CD4-positive, alpha-beta T cell (primary cell): ENCODE results near the gene LBH. TPM values are rescaled to one million over a fixed set of nuclear protein-coding genes. Genes with fewer than 3 reads are reported as not detected.

Experiments used
- ATAC-seq: fragments of 200-7000 bp; cut with Tn5 transposase; one replicate; pipeline ENCODE4 v1.10.0; 2022; ENCODE audit warnings: mild to moderate bottlenecking; ENCODE audit not compliant: poor library complexity
- CTCF ChIA-PET: fragments of 350-600 bp; sonication (Branson Sonifier 250); formaldehyde crosslinking; loops from one replicate; lab custom pipeline; 2021; ENCODE audit warnings: antibody characterized with exemption, inconsistent platforms; lab: Charles Lee
- POLR2A ChIA-PET: fragments of 350-600 bp; sonication (Branson Sonifier 250); formaldehyde crosslinking; loops from one replicate; lab custom pipeline; 2021; ENCODE audit warnings: antibody characterized with exemption, inconsistent platforms; lab: Charles Lee
- DNase-seq, 14 experiments: peaks; one replicate each; pipeline ENCODE4 v3.0.0-alpha.2; 2013 to 2020; ENCODE audit warnings: mixed read lengths in 2 of 14
- H3K27ac ChIP-seq, 2 donors: one replicate each; pipeline versions ENCODE4 v1.5.1 to v1.7.0; 2013; ENCODE audit warnings: low read length in 2 of 2, low read depth in 1 of 2, mild to moderate bottlenecking in 1 of 2
- H3K27me3 ChIP-seq, 2 experiments: 1 replicate in 1 of 2; 2 replicates in 1 of 2; pipeline versions ENCODE4 v1.6.1 to v1.7.0; 2013; ENCODE audit warnings: low read length in 2 of 2, control low read depth in 1 of 2, mild to moderate bottlenecking in 1 of 2, moderate library complexity in 1 of 2; ENCODE audit not compliant: insufficient read depth in 2 of 2, control insufficient read depth in 1 of 2
- H3K36me3 ChIP-seq: one replicate; pipeline ENCODE4 v1.6.1; 2013; ENCODE audit warnings: low read length, control low read depth; ENCODE audit not compliant: insufficient read depth
- H3K4me1 ChIP-seq: one replicate; pipeline ENCODE4 v1.6.1; 2013; ENCODE audit warnings: low read length, control low read depth; ENCODE audit not compliant: insufficient read depth
- H3K4me3 ChIP-seq: one replicate; pipeline ENCODE4 v1.5.1; 2013; ENCODE audit warnings: mild to moderate bottlenecking, low read length, moderate library complexity
- H3K9me3 ChIP-seq, 2 experiments: 1 replicate in 1 of 2; 2 replicates in 1 of 2; pipeline versions ENCODE4 v1.6.1 to v1.7.0; 2013; ENCODE audit warnings: low read length in 2 of 2, mild to moderate bottlenecking in 2 of 2, control low read depth in 1 of 2, moderate library complexity in 1 of 2; ENCODE audit not compliant: control insufficient read depth in 1 of 2, insufficient read depth in 1 of 2
- H3K27ac Mint-ChIP-seq: one replicate; pipeline ENCODE4 v1.8.0; 2020; ENCODE audit warnings: mixed read lengths
- H3K27me3 Mint-ChIP-seq: one replicate; pipeline ENCODE4 v1.8.0; 2021; ENCODE audit warnings: mixed read lengths
- H3K36me3 Mint-ChIP-seq: one replicate; pipeline ENCODE4 v1.8.0; 2021; ENCODE audit warnings: low read depth, mixed read lengths
- H3K4me1 Mint-ChIP-seq: one replicate; pipeline ENCODE4 v1.8.0; 2021; ENCODE audit warnings: low read depth, mixed read lengths
- H3K4me3 Mint-ChIP-seq: one replicate; pipeline ENCODE4 v1.8.0; 2020; ENCODE audit warnings: mild to moderate bottlenecking, mixed read lengths
- H3K9me3 Mint-ChIP-seq: one replicate; pipeline ENCODE4 v1.8.0; 2020; ENCODE audit warnings: mixed read lengths
- intact Hi-C, 2 experiments: fragments of 100-400 bp; cut with DNase I in 1 of 2; cut with micrococcal nuclease in 1 of 2; formaldehyde crosslinking; loops; one replicate each; pipeline versions ENCODE4 v1.15.1 to v1.9.0; 2023 to 2025; cut with DNase I, micrococcal nuclease
- total RNA-seq, 174 experiments: library from RNA in 2 of 174; stranded (reverse) in 2 of 174; gene quantifications; one replicate each; pipeline ENCODE4 v1.2.3 and lab custom pipeline; 2021 to 2026
- TF ChIP-seq, protein P1 (sequence below): fragments of 200-600 bp; IDR thresholded peaks from one replicate; pipeline ENCODE4 v1.8.0; 2022; ENCODE audit warnings: antibody characterized with exemption, mild to moderate bottlenecking

Gene LBH
- total RNA-seq, 2 experiments from 2014 or later, result 131 to 135 TPM

DNA sequence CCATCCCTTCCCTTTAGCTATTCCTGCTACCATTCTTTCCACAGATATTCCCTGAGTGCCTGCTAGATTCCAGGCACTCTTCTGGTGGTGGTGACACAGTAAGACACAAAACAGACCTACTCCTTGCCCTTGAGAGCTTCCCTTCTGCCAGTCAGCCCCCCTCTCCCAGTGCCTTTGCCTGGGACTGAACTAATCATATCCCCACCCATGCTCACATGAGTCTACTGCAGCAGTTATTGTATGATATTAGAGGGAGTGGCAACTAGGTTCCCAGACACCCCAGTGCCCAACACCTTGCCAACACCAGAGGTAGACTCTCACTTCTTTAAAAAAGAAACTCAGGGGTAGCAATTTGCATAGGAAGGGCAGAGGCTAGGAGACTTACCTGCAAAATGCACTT is 7.2 kb upstream of the LBH start:
- peaks cover 75% of the 10 kb centered on the region for H3K4me1 Mint-ChIP-seq
- ATAC-seq, result no peak
- DNase-seq, result no peak
- no peaks in the 10 kb centered on the region for H3K27me3 Mint-ChIP-seq
- TF ChIP-seq, protein P1, sequence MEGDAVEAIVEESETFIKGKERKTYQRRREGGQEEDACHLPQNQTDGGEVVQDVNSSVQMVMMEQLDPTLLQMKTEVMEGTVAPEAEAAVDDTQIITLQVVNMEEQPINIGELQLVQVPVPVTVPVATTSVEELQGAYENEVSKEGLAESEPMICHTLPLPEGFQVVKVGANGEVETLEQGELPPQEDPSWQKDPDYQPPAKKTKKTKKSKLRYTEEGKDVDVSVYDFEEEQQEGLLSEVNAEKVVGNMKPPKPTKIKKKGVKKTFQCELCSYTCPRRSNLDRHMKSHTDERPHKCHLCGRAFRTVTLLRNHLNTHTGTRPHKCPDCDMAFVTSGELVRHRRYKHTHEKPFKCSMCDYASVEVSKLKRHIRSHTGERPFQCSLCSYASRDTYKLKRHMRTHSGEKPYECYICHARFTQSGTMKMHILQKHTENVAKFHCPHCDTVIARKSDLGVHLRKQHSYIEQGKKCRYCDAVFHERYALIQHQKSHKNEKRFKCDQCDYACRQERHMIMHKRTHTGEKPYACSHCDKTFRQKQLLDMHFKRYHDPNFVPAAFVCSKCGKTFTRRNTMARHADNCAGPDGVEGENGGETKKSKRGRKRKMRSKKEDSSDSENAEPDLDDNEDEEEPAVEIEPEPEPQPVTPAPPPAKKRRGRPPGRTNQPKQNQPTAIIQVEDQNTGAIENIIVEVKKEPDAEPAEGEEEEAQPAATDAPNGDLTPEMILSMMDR, result no peak
- peak overlapping the region; percentile 82 for H3K4me3 Mint-ChIP-seq
- H3K4me1 ChIP-seq, result peaks cover 65% of the 10 kb centered on the region
- no peak overlapping the region for H3K4me3 ChIP-seq
- H3K27ac ChIP-seq, result peak overlapping the region; percentile 70 to 94
- no peaks in the 10 kb centered on the region for H3K9me3 Mint-ChIP-seq
- H3K27ac Mint-ChIP-seq, result peak overlapping the region; percentile 99
- no peaks in the 10 kb centered on the region for H3K36me3 ChIP-seq
- CTCF ChIA-PET, result interaction anchor here (1.2 kb wide), 1 partner anchor 16 kb away, joined by 4 read pairs; no protein-coding TSS in a partner anchor
- intact Hi-C loops, result loop anchor here (2.0 kb wide), 1 partner anchor 15 kb away; no protein-coding TSS in a partner anchor
- no peaks in the 10 kb centered on the region for H3K9me3 ChIP-seq
- POLR2A ChIA-PET, result interaction anchor here (0.6 to 7.6 kb wide), 8 partner anchors 9 to 112 kb away, joined by 3 to 87 read pairs (median 6); partner anchors contain the start of gene LBH
- no peaks in the 10 kb centered on the region for H3K27me3 ChIP-seq
- H3K36me3 Mint-ChIP-seq, result no peaks in the 10 kb centered on the region

DNA sequence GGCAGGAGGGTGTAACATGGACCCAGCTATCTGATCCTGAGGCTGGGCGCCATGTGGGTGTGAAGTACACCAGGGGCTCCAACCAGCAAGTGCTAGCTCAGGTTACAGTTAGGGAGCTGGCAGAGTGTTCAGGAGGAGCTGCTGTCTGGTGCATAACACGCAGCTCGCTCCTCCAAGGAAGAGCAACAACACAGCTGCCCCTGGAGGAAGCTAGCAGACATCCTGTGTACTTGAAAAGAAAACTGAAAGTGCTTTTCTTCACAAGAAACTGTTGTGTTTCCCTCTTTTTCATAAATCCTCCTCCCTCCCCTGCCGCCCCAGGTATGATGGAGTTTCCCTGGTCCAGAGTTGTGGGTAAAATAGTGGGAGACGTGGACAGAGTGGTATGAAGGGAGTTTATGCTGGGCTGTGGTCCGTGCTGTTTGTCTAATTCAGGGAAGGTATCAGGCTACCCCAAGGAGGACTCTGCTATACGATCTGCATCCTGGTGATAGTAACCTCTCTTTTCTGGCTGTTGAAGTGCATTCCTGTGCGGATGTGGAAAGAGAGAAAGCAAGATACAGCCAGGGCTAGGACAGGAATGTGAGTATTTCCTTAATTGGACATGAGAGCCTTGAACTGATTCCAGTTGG is 6.1 kb upstream of the LBH start:
- Mint-ChIP-seq H3K4me1 (peaks cover 81% of the 10 kb centered on the region), H3K27me3 (no peaks in the 10 kb centered on the region), H3K9me3 (no peaks in the 10 kb centered on the region), H3K27ac (peak overlapping the region; percentile 99), H3K36me3 (peaks cover under 1% of the 10 kb centered on the region), H3K4me3 (peak overlapping the region; percentile 97)
- peak overlapping the region; percentile 65 for H3K4me3 ChIP-seq
- H3K36me3 ChIP-seq, result no peaks in the 10 kb centered on the region
- ChIA-PET POLR2A (interaction anchor here (0.6 to 7.6 kb wide), 13 partner anchors 8 to 222 kb away, joined by 3 to 87 read pairs (median 5); partner anchors contain the start of genes LBH, LCLAT1 and YPEL5), CTCF (interaction anchor here (0.8 to 2.6 kb wide), 5 partner anchors 14 to 486 kb away, joined by 3 to 10 read pairs (median 4); no protein-coding TSS in a partner anchor)
- H3K9me3 ChIP-seq, result no peaks in the 10 kb centered on the region
- intact Hi-C loops, result loop anchor here (2.0 kb wide), 1 partner anchor 16 kb away; no protein-coding TSS in a partner anchor
- ATAC-seq (peak; percentile 84), DNase-seq (peak; percentile 28 to 85 (median 50))
- H3K27me3 ChIP-seq, result no peaks in the 10 kb centered on the region
- peak overlapping the region; percentile 92 to 94 for H3K27ac ChIP-seq
- peaks cover 71% of the 10 kb centered on the region for H3K4me1 ChIP-seq
- TF ChIP-seq, protein P1, result no peak

DNA sequence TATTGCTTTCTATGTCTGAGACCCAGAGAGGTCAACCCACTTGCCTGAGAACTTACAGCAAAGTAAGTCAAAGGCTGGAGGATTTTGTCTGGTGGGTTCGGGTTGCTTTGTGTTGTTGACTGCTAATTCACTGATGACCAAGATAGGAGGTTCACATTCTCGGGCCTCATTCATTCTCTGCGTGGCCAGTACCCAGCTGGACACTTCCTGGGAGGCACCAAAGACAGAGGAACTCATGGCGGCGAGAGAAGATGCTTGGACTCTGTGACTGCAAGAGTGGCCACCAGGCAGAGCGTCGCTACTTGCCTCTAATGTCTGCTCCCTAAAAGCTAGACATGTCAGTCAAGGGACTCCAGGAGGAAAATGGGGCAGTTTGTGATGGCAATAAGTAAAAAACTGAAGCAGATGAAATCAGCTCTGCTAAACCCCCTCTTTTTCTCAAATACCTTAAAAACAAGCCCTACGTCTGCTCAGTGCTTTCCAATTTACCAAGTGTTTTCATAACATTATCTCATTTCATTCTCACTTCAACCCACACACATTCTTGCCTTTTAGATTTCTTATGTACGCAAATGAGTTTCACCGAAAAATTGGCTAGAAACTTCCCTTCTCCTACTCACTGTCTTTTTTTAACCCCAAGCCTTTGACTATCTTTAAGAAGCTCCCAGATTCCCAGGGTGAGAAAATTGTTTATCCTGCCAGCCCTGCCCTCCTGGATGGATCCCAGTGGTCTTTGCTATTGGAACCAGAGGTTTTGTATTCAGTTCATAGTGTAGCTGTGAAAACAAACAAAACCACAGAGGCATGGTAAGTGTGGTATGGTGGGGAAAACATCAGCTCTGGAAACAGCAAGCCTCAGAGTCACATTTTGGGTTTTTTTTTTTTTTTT is 4.9 kb upstream of the LBH start:
- Mint-ChIP-seq H3K27me3 (no peaks in the 10 kb centered on the region), H3K27ac (peak overlapping the region; percentile 99), H3K4me3 (peak overlapping the region; percentile 97), H3K36me3 (peaks cover 8% of the 10 kb centered on the region), H3K4me1 (peaks cover 82% of the 10 kb centered on the region), H3K9me3 (no peaks in the 10 kb centered on the region)
- Histone ChIP-seq H3K27me3 (no peaks in the 10 kb centered on the region), H3K27ac (peak overlapping the region; percentile 92 to 94), H3K4me1 (peaks cover 77% of the 10 kb centered on the region), H3K36me3 (no peaks in the 10 kb centered on the region), H3K4me3 (peak overlapping the region; percentile 65), H3K9me3 (no peaks in the 10 kb centered on the region)
- TF ChIP-seq, protein P1, result no peak
- ChIA-PET POLR2A (interaction anchor here (0.7 to 15.7 kb wide), 12 partner anchors 7 to 248 kb away, joined by 3 to 373 read pairs (median 14); partner anchors contain the start of genes LBH and YPEL5), CTCF (interaction anchor here (0.9 to 2.6 kb wide), 7 partner anchors 9 to 485 kb away, joined by 3 to 10 read pairs (median 5); no protein-coding TSS in a partner anchor)
- intact Hi-C loops, result no loop called here
- ATAC-seq (no peak), DNase-seq (peak in 3 of 14 experiments; percentile 51 to 54 (median 51))
